DND-41 (cell line): ENCODE results near the gene DDIT4L.

ENCODE experiments used
- EZH2 ChIP-seq: IDR thresholded peaks from 3 replicates; pipeline ENCODE4 v1.6.1; 2012; ENCODE audit warnings: borderline replicate concordance, low read depth, mild to moderate bottlenecking, moderate library complexity, low read length, inconsistent platforms; ENCODE audit not compliant: severe bottlenecking
- TF ChIP-seq, protein P1 (sequence below): IDR thresholded peaks from 2 replicates; pipeline ENCODE4 v1.5.1; 2012; ENCODE audit warnings: borderline replicate concordance, low read length, moderate library complexity, mild to moderate bottlenecking; ENCODE audit not compliant: poor library complexity, severe bottlenecking; ENCODE audit errors: extremely low read depth

DNA sequence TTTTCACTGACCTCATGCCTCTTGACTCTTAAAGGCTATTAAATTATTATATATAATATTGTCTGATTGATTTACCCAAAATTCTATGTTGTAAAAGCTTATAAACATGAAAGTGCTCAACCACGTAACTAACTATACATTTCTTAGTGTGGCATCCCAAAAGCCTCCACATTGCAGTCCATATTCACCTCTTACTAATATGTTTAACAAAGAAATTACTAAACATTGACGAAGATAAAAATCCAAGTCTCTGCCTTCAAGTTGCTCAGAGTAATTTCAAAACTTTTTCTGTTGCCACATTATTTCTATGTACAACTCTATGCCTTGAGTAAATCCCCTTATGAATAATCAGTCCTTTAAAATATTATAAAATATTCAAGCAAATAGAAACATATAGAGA lies 14.4 kb downstream of the DDIT4L start:
- TF ChIP-seq, protein P1, sequence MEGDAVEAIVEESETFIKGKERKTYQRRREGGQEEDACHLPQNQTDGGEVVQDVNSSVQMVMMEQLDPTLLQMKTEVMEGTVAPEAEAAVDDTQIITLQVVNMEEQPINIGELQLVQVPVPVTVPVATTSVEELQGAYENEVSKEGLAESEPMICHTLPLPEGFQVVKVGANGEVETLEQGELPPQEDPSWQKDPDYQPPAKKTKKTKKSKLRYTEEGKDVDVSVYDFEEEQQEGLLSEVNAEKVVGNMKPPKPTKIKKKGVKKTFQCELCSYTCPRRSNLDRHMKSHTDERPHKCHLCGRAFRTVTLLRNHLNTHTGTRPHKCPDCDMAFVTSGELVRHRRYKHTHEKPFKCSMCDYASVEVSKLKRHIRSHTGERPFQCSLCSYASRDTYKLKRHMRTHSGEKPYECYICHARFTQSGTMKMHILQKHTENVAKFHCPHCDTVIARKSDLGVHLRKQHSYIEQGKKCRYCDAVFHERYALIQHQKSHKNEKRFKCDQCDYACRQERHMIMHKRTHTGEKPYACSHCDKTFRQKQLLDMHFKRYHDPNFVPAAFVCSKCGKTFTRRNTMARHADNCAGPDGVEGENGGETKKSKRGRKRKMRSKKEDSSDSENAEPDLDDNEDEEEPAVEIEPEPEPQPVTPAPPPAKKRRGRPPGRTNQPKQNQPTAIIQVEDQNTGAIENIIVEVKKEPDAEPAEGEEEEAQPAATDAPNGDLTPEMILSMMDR = no peak
- TF ChIP-seq EZH2 = no peak
